DMS53 treated with DMSO at 0.1 percent for 48 hours (cell line): ENCODE results near the gene ACCS.

Experiments used
- DNase-seq: peaks from one replicate; lab custom pipeline; 2025; ENCODE audit not compliant: unreplicated experiment; lab: John Stamatoyannopoulos, UW

ACCS gene

DNA sequence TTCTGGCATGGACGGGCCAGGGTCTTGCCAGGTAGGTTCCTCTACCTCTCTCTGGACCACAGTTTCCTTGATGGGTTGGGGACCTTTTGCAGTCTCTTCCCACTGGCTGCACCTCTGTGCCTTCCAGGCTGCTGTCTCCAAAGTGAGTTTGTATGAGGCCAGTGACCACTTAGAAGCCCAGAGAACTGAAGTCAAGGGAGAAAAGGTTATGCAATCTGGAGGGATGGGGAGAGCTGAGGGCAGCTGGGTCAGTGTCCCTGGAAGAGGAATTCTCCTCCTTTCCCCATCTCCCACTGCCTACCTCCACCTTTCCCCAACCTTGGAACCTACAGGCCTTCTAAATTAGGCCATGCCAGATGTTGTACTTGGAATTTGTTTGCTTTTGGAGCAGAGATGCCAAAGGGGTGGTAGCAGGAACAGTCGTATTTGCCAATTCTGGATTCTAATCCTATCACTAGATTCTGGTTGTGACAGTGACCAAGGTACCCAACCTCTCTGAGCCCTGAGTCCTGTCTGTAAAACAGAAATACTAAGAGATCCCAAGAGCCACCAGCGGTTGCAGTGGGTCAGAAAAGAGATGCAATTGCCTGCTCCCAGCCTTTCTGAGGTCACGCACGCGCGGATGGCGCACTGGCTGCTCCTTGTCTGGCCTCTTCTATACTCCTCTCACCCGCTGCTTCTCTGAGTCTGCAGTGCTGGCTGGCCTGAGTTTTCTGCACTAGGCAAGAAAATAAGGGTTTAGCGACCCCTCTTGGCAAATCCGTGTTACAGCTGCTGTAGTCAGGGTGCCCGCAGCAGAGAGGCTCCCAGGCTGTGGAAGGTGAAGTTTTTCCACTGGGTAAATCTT lies 29.0 kb upstream of the ACCS start:
- DNase-seq, result peak; percentile 79

DNA sequence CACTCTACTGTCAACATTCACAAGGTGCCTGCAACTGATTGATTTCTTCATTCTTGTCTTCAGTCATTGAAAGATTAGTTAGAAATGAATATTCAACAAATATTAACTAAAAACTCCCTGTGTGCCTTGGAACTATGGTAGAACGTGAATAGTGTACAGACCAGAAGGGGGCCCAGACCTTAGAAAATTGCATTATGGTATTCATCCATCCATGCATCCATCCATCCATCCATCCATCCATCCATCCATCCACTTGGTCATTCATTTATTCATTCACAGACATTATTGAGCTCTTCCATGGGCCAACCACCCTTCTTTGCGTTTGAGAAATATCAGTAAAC lies 28.4 kb upstream of the ACCS start:
- DNase-seq, result no peak

DNA sequence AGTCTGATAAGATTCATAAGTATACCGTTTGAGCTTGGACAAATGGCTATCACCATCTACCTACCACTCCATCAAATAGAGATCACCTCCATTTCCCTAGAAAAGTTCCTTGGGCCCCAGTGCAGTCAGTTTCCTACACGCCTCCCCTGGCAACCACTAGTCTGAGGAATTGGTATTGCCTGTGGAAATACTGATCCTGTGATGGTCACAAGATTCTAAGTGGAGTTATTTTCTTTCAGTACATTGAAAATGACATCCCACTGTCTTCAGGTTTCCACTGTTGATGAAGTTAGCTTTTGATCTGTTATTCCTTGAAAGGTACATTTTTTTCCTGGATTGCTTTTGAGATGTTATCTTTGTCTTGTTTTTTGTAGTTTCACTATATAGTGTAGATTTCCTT lies 22.9 kb upstream of the ACCS start:
- DNase-seq, result no peak

DNA sequence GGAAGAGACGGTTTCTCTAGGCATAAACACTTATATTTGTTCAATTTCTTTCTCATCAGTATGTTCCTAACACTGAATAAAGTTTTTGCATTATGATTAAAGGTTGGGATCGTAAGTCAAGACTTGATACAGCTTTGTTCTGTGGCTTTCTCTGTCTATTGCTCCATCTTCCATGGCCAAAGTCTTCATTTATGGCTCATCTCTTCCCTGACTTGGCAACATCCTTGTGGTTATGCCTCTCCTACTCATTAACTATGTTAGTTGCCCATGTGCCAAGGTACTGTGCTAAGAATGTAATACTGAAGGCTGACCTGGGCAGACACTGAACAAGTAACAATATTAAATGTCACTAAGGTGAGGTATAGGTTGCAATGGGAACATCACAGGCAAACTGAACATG lies 19.9 kb upstream of the ACCS start:
- no peak for DNase-seq

DNA sequence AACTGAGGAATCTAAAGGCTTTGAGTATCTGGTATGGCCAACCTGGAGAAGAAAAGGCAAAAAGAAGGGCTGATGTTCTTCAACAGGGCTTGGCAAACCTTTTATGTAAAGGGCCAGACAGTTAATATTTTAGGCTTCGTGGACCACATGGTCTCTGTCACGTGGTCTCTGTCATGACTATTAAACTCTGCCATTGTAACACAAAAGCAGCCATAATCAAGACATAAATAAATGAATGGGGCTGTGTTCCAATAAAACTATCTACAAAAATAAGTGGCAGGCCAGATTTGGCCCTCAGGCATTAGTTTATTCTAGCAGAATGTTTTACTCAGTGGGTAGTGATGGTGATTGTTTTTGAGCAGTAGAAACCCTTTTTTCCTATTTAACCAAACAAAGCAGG lies 18.8 kb upstream of the ACCS start:
- DNase-seq, result no peak

DNA sequence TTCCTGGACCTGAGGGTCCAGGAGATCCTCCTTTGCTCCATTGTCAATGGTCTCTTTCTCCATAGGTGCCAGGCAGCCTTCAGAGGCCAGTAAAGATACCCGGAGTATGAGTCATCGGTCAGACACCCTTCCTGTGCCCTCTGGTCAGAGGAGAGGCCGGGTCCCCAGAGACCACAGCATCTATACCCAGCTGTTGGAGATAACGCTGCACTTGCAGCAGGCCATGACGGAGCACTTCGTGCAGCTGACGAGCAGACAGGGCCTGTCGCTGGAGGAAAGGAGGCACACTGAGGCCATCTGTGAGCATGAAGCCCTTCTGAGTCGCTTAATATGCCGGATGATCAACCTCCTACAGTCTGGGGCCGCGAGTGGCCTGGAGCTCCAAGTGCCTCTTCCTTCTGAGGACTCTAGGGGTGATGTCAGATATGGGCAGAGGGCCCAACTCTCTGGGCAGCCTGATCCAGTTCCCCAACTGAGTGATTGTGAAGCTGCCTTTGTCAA lies 18.1 kb upstream of the ACCS start, which contains the start of gene ACCSL:
Gene ACCSL (plus strand): TSS at position 51 of the 501 bp plus-strand sequence. CDS start 56 bp downstream, at position 107.
- DNase-seq, result no peak

DNA sequence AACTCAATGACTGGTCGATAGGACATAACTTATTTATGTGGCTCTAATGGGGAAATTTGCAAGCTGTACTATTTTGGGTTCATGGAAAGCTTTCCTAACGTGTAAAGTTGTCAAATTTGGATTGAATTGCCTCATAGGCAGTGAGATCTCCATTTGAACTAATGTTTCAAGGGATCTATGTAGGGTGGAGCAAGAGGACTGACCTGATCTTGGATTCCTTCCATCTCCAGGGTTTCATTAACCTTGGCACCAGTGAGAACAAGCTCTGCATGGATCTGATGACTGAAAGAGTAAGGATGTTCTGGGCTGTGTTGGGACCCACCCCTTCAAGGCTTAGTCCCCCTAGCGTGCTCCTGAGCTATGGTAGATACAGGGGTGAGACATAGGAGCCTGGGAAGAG lies 16.2 kb upstream of the ACCS start:
- DNase-seq, result no peak

DNA sequence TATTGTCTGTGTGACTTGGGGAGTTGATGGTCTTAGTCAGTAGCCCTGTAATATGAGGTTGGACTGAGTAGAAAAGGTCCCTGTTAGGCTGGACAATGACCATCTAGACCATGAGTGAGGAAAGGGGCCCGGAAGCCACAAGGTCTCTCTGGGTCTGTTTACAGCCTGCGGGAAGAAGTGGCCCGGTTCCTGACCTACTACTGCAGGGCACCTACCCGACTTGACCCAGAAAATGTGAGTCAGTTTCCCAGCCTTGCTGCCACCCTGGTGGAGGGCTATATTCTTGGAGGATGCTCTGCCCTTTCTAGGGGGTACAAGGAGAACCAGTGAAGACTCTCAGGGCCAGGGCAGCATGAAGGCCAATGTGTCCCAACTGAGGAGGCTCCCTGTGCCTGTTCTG lies 14.9 kb upstream of the ACCS start:
- DNase-seq, result no peak

DNA sequence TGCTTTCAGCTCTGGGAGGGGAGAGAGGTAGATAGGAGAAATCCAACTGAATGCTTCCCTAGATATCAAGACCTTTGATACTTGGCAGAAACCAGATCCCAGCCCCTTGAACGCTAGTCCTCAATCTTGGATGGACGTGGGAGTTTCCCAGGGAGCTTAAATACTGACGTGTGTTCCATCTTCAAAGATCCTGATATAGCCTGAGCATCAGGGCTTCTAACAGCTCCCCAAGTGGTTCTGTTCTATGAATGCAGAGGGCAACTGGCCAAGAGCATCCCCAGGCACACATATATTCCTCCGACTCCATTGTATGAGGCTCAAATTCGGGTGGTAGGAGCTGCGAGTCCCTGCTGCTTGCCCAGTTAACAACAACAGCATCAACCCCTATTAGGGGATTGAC lies 8.7 kb upstream of the ACCS start:
- no peak for DNase-seq

DNA sequence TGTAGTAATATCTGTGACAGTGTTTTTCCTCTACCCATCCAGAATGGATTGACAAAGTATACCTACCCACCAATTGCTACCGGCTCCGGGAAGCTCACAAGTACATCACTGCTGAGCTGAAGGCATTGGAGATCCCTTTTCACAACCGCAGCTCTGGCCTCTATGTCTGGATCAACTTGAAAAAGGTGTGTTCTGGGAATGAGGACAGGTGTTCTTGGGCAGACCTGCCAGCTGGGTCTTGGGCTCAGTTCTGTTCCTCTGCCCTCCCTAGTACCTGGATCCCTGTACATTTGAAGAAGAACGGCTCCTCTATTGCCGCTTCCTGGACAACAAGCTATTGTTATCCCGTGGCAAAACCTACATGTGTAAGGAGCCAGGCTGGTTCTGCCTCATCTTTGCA lies 7.8 kb upstream of the ACCS start:
- no peak for DNase-seq

DNA sequence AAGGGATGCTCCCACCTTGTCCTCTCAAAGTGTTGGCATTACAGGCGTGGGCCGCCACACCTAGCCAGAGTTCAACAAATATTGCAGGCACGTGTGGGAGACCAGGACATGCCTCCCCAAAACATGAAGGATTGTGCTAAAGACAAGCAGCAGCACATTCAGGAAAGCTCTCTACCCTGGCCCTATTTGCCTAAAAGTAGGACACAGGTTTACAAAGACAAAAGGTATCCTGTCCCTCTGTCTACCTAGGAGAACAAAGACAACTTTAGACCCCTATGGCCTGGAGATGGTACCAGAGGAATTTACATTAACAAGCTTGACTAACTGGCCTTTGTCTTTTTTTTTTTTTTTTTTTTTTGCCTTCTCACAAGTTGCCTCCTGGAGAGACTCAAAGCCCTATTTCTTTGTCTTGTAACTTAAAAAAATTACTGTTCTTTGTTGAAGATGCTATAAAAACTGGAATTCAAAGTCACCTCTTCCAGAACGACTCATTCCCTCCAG lies 859 bp upstream of the ACCS start:
- DNase-seq, result no peak

DNA sequence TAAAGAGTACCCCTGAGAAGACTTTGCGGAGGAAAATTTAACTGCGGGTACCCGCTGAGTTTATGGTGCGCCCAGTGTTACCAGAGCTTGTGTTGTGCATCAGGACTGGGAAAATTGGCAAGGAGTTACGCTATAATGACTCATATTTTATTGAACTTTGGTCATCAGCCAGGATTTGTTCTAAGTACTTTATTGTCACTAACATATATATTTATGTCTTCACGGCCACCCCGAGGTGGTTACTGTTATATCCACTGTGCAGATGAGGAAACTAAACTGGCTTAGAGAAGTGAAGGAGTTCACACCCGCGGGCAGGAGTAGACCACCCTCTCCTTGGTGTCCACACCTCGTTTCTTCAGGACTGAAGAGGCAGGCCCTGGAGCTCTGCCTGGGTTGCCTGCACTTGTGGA lies 667 bp downstream of the ACCS start:
- peak; percentile 0 for DNase-seq

DNA sequence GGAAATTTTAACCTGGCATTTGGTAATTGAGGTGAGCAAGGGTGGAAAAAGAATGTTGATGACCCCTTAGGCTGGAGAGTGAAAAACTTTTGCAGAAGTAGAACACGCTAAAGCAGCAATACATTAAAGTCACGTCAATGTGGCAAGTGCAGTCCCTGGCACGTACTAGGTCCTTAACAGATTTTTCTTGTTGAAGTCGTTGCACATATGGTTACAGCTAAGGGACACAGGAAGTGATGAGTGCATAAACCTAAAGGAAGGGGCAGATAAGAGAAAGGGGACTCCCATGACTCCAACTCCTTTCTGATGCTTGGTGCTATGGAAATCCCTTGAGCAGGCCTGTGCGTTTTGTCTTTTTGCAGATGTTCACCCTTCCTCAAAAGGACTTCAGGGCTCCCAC lies 1.2 kb downstream of the ACCS start:
- DNase-seq, result no peak

DNA sequence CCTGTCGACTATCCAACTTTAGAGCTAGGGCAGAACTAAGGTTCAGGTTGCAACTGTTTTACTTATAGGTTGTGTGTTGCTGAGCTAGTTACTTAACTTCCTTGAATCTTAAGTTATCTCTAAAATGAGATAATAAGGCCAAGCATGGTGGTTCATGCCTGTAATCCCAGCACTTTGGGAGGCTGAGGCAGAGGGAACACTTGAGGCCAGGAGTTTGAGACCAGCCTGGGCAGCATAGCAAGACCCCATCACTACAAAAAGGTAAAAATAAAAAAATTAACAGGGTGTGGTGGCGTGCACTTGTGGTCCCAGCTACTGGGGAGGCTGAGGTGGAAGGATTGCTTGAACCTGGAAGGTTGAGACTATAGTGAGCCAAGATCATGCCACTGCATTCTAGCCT lies 2.1 kb downstream of the ACCS start:
- DNase-seq, result no peak

DNA sequence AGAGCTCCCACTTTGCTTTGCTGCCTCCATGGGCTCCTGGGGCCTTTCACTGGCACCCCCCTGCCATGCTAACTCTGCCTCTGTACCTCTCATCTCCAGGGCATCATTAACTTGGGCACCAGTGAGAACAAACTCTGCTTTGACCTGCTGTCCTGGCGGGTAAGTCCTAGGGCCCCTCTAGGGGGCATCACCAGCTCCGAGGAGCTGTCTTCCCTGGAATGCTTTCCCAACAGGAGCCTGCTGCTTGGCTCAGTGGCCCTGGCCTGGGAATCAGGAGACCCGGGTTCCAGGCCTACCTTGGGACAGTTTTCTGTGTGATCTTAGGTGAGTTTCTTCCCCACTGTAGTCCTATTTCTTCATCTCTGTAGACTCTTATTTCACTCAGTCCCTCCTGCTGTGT lies 5.1 kb downstream of the ACCS start:
- no peak for DNase-seq

DNA sequence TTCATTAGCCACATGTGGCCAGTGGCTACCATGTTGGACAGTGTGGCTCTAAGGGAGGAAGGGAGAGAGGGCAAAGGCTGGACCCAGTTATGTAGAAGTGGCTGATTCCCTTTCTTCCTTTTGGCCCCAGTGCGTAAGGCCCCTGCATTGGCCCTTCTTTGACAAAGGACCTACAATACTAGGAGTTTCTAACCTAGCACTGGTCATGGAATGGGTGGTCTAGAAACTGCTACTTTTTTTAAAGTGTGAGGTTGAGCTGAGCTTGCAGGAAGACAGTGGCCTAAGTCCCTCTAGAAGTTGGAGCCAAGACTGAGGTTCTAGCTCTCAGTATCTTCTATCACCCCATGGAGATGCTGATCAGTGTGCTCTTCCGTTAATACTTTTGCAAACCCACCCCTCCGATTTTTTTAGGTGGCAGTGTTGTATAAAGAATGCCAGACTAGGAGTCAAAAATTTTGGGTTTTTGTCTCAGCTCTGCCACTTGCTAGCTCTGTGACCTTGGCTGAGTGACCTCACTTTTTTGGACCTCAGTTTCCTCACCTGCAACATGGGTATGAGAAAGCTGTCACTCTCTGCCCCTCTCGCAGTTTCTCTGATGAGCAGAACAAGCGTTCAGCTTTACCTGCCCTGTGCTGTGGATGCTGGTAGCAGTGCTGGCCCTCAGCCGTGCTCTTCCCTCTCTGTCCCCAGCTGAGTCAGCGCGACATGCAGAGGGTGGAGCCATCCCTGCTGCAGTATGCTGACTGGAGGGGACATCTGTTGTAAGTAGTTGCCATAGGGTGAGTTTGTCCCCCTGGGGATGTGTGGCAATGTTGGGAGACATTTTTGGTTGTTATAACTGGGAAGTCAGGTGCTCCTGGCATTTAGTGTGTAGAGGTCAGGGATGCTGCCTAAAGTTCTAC lies 6.9 kb downstream of the ACCS start:
- DNase-seq, result no peak

DNA sequence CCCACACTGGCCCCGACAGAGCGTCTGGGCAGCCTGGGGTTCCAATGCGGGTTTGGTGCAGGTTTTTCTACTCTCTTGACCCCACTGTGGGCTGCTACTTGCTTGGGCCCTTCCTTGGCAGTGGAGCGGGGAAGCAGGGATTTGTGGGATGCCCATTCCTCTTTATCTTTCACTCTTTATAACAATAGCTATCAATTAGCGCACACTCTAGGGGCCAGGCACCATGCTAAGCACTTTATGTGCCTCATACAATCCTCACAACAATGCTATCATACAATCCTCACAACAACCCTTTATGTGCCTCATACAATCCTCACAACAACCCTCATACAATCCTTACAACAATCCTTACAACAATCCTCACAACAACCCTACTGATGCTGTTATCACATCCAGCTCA lies 12.7 kb downstream of the ACCS start:
- DNase-seq, result no peak

DNA sequence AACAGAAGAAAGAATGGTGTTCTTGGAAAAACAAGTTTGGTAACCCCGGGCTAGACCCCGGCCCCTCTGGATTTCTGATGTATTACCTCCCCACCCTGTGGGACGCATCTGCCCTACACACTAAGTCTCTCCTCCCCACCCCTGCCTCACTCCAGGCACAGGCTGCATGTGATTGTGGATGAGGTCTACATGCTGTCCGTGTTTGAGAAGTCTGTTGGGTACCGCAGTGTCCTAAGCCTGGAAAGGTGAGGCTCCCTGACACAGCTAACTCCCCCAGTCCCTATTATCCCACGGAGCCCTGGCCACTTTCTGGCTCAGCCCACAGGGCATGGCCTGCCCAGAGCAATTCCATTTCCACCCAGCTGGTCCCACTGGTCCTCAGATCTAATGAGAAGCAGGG lies 13.3 kb downstream of the ACCS start:
- DNase-seq, result no peak

DNA sequence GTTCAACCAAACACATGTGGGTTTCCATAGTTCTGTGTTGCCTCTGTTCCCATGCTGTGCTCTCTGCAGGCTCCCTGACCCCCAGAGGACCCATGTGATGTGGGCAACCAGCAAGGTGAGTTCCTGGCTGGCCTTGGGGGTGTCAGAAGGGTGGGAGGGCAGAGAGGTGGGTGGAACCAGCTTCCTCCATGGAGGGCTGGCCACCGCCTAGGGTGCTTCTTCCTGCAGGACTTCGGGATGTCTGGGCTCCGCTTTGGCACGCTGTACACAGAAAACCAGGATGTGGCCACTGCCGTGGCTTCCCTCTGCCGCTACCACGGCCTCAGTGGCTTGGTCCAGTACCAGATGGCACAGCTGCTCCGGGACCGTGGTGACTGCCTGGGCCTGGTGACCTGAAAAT lies 14.9 kb downstream of the ACCS start:
- DNase-seq, result no peak

DNA sequence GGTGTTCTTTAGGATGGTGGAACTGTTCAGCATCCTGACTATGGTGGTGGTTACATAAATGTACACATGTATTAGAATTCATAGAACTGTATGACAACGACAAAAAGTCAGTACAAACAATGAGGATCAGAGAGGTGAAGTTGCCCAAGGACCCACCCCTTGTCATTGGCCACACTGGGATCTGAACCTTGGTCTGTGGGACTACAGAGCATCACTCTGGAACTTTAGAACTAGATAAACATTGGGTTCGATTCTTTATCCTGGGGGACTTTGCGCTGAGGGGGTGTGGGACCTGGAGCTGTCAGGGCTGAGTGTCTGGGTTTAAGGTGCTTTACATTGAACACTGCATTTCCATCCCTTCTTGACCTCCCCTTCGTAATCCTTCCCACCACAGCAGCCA lies 16.6 kb downstream of the ACCS start:
- no peak for DNase-seq

DNA sequence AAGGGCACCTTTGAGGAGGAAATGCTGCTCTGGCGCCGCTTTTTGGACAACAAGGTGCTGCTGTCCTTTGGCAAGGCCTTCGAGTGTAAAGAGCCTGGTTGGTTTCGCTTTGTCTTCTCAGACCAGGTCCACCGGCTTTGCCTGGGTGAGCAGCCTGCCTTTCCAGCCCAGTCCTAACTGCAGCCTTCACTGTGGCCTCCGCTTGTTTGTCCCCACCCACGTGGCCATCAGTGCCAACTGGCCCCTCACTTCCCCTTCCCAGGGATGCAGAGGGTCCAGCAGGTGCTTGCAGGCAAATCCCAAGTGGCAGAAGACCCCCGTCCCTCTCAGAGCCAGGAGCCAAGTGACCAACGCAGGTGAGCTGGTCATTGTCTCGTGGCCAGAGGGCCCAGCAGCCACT lies 17.4 kb downstream of the ACCS start:
- DNase-seq, result no peak

DNA sequence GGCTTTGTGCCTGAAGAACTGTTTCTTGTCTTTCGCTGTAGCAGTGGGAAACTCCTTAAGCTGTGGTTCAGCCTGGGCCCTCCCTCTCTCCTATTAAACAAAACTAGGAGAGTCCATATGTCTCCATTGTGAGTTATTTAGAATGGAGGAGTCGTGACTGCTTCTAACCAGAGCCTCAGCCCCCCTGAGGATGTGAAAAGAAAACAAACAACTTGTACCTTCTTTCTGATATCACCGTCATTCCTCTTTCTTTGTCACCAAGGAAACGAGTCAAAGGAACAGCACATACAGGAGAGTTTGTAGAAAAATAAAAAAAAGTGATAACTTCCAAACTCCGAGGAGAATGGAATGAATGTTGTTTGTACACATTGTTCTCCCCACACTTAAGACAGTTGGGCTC lies 17.8 kb downstream of the ACCS start:
- no peak for DNase-seq
